T-helper 1 cell (primary cell): Measurements from ENCODE around the gene MATCAP1.

Experiments used
- DNase-seq, 5 donors: peaks; one replicate each; pipeline ENCODE4 v3.0.0-alpha.2; 2012 to 2020

Gene MATCAP1

GRCh38 chr16:67207249-67208091 lies 23.7 kb upstream of the MATCAP1 start:
- DNase-seq: no peak

- no peak for DNase-seq
Measured at GRCh38 chr16:67206838-67207248, 23.1 kb upstream of the MATCAP1 start.

- no peak for DNase-seq
Measured at GRCh38 chr16:67206129-67206837, 22.5 kb upstream of the MATCAP1 start.

DNA sequence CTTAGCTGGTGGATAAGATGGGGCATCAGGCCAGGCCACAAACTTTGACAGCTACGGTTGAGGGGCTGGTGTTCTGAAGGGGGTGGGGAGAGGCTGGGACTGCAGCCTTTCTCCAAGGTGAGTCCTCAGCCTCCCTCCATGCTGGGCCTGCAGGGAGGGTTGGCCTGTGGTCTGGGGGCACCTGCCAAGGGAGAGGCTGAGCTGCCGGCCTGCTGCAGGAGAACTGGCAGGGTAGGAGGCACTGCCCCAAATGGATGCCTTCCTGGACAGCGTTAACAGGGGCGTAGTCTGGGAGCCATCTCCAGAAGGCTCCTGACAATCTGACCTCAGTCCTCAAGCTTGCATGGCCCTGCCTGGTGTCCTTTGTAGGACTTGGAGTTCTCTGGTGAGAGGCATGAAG lies 20.3 kb upstream of the MATCAP1 start:
- no peak for DNase-seq

DNA sequence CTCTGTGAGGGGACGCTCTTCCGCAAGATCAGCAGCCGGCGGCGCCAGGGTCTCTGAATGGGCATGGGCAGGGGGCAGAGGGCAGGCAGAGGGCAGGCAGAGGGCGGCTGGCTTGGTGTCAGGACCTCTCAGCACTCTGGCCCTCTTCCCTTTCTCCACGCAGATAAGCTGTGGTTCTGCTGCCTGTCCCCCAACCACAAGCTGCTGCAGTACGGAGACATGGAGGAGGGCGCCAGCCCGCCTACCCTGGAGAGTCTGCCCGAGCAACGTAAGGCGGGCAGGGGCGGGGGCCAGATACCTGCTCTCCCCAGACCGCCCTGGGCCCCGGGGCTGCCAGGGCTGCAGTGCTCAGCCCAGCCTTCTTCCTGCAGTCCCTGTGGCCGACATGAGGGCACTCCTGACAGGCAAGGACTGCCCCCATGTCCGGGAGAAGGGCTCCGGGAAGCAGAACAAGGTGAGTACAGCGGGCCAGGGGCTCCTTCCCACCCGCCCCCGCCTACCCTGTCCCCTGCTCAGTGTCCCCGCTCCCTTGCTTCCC lies 19.3 kb upstream of the MATCAP1 start:
- no peak for DNase-seq

GRCh38 chr16:67202426-67202825 lies 18.7 kb upstream of the MATCAP1 start:
- no peak for DNase-seq

DNA sequence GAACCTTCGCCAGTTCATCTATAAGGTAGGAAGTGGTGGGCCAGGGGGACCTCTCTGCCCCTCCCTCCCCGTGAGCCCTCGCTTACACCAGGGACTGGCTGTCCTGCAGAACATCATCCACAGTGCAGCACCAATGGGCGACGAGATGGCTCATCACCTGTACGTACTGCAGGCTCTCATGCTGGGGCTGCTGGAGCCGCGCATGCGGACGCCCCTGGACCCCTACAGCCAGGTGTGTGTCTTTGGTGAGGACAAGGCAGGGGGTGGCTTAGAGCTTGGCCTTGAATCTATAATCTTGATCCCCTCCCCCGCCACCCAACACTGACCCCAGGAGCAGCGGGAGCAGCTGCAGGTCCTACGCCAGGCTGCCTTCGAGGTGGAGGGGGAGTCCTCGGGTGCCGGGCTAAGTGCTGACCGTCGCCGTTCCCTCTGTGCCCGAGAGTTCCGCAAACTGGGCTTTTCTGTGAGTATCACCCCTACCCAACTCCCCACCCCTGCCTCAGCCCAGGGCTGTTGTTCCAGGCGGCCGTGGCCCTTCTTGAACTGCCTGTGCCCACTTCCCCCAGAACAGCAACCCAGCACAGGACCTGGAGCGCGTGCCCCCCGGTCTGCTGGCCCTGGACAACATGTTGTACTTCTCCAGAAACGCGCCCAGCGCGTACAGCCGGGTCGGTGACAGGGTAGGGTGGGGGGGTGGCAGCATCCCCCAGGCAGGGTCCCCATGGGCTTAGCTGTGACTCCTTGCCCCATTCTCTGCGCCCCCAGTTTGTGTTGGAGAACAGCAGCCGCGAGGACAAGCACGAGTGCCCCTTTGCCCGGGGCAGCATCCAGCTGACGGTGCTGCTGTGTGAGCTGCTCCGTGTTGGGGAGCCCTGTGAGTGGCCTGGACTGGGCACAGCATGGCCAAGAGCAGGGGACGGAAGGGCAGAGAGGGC lies 17.9 kb upstream of the MATCAP1 start:
- no peak for DNase-seq

DNA sequence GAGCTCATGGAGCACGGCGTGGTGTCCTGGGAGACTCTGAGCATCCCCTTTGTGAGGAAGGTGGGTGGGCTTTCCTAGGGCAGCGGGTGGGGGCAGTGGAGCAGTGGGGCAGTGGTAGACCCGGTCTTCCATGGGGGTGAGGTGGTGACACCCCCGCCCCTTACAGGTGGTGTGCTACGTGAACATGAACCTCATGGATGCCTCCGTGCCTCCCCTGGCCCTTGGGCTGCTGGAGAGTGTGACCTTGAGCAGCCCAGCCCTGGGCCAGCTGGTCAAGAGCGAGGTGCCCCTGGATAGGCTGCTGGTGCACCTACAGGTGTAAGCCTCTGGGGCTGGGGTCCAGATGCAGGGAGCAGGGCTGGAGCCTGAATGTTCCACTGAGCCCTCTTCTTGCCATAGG lies 16.7 kb upstream of the MATCAP1 start:
- DNase-seq: no peak

DNA sequence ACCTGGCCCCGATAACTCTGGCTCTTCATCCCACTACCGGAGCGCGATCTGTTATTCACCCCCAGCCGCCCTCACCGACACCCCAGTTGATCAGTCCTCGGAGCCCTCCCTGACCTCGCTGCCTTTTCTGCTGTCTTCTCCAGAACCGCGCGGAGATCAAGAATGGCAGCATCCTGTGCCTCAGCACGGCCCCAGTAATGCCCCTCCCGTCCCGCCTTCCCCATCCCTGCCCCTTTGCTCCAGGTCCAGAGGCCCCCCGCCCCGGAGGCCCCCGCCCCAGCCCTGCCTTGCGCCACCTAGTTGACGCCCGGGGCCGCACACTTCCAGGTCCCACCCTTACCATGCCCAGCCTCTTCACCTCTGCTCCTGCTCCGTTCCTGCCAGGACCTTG lies 16.0 kb upstream of the MATCAP1 start:
- no peak for DNase-seq

GRCh38 chr16:67199011-67199807 lies 15.4 kb upstream of the MATCAP1 start, which contains the start of gene ELMO3:
Gene ELMO3, plus strand, starts transcription at chr16:67199131. Its CDS starts 196 bp downstream, at chr16:67199327.
- DNase-seq: no peak

GRCh38 chr16:67198238-67198734 lies 14.5 kb upstream of the MATCAP1 start:
- DNase-seq: no peak

DNA sequence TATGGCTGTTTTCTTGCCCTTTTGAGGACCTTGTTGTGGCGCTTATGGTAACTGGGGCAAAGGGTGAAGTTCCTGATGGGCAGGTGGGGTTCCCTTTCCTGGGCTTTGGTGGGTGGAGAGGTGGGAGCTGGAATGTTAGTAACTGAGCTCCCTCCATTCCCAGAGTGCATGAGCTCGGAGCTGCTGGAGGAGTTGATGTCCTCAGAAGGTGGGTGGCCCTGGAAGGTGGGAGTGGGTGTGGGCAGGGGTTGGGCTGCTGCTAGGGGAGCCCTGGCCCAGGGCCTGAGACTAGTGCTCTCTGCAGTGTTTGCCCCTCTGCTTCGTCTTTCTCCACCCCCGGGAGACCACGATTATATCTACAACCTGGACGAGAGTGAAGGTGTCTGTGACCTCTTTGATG lies 13.9 kb upstream of the MATCAP1 start:
- no peak for DNase-seq

DNA sequence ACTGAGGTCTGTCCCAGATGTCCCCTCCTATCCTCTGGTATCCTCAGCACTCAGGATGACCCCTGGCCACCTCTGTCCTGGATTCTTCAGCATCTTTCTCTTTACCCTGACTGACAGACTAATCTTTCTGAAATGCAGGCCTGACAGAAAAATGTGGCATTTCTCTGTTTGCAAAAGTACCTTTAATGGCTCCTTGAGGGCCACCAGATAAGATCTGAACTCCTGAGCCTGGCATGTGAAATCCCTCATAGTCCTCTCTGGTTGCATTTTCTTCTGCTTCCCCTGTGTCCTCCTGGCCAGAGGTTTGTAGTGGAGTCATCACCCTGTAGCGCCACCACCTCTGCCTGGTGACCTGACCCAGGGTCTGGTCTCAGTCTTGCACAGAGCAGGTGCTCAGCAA lies 13.1 kb upstream of the MATCAP1 start:
- no peak for DNase-seq

GRCh38 chr16:67195676-67196075 lies 11.9 kb upstream of the MATCAP1 start:
- no peak for DNase-seq

DNA sequence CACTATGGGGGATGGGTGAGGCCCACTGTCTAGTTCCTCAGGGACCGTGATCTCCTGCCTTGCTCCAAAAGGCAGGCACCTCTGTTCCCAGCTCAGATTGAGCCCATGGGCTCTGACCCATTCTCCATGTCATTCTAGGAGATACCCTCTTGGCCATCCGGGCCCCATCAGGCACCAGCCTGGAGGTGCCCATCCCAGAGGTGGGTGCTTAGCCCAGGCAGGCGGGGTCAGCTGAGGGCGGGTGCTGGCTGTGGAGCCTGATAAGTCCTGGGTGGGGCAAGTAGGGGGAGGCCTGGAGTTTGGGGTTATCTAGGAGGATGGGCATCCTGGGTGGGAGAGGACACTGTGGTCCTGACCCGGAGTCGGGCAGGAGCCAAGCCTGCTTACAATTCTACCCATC lies 10.5 kb upstream of the MATCAP1 start:
- no peak for DNase-seq

DNA sequence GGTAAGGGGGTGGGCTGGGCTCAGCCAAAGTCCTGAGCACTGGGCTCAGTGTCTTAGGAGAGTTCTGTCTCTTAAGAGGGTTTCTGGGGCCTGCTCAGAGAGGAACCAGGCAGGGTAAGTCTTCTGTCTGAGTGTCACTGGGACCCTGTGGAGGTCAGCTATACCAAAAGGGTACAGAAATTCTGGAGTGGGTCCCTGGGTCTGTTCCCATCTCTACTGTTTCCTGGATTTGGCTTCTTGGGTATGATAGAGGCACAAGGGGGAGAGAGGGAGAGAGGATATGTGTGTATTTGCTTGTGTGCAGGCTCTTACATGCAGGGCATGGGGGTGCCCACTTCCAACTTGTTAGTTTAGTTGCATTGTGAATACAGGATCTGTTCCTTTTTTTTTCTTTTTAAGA lies 9.8 kb upstream of the MATCAP1 start:
- no peak for DNase-seq

GRCh38 chr16:67192781-67193361 lies 9.1 kb upstream of the MATCAP1 start:
- peak in 1 of 5 donors; percentile 41 for DNase-seq

DNA sequence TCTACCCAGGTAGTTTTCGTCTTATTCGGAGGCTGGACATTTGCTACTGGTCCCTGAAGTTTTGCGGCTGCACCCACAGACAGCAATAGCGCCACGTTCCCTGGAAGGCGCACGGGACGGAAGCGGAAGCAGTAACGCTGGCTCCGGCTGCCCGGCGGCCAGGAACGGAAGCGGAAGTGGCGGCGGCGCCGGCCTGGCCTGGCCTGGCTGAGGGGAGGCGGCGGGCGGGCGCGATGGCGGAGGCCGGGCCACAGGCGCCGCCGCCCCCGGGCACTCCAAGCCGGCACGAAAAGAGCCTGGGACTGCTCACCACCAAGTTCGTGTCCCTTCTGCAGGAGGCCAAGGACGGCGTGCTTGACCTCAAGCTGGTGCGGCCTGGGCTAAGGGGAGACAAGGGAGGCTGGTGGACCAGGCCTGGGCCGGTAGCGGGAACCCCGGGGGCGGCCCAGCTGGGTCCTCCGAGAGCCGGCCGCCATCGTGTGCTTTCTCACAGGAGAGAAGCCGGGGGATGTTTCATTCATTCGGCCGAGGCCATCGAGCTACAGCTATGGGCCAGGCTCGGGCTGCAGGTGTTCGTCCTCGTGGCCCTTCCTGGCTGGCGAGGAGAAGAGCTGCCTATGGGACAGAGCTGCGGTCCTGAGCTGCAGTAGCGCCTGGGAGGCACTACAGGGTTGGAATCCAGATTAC lies 8.4 kb upstream of the MATCAP1 start, which contains the start of gene E2F4:
TSS of gene E2F4 (plus strand) at position 161 of the 687 bp plus-strand sequence. CDS start at position 234, 73 bp downstream.
- peak; percentile 73 to 93 (median 77) for DNase-seq

GRCh38 chr16:67191411-67191994 lies 7.7 kb upstream of the MATCAP1 start:
- no peak for DNase-seq
